ENCODE measurements around the gene GOLPH3.

GOLPH3 gene

DNA sequence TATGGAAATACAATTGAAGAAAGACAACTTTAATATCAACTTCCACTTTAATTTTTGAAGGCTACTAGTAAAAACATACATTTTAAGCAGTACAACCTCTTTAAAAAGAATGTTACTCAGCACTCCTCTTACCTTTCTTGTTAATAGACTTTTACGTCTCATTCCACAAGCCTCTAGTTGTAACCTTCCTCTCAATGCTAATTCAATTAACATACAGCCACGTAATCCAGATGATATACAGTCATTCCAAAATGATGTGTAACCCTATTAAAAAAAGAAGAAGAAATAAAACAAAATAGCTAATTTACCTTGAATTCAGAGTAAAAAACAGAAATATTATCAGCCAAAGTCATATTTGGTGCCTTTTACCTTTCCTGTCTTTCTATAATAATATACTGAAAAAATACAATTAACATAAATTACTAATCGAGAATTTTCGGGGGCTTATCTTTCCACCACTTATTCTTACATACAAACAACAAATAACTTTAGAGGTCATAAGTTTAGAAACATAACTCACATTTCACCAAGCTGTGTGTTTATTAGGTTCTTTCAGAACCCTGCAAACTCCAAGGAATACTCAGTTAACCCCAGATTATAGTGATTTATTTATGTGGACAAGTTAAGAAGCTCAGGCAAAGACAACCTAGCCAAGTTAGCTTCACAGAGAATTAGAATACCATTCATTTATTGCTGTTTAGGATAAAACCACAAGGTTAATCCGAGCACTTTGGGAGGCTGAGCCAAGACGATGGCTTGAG, 30.3 kb downstream of the GOLPH3 start:
- no peaks in the 10 kb centered on the region for H3K9me3 ChIP-seq (ENCODE audit: insufficient read depth, low read depth, low read length)
- no peak overlapping the region for H3K4me2 ChIP-seq (ENCODE audit: low read depth, low read length, poor library complexity, severe bottlenecking)
- H3K27me3 ChIP-seq (ENCODE audit: insufficient read depth, low read length, poor library complexity, severe bottlenecking): no peaks in the 10 kb centered on the region
- H3K36me3 ChIP-seq (ENCODE audit: insufficient read depth, low read length): peaks cover 15% of the 10 kb centered on the region; the same call in 1 of the 2 replicates
- H4K20me1 ChIP-seq (ENCODE audit: insufficient read depth, low read length, poor library complexity, severe bottlenecking): peaks cover 42% of the 10 kb centered on the region
- H3K9ac ChIP-seq (ENCODE audit: low read depth, low read length, poor library complexity, severe bottlenecking): no peak overlapping the region
- no peaks in the 10 kb centered on the region for H3K9me2 ChIP-seq (replicated peaks; ENCODE audit: low read depth, low read length)
- peaks cover 70% of the 10 kb centered on the region for H3K79me2 ChIP-seq (ENCODE audit: insufficient read depth, low read length)
- no peak for TF ChIP-seq EZH2phosphoT487 (IDR thresholded peaks at IDR 0.05; ENCODE audit: borderline replicate concordance)
- no peaks in the 10 kb centered on the region for H3F3A ChIP-seq (ENCODE audit: low read depth)
- no peak overlapping the region for H2AFZ ChIP-seq (ENCODE audit: low read length)
- H3K4me3 ChIP-seq (ENCODE audit: low read length, poor library complexity, severe bottlenecking): no peak overlapping the region
- H3K4me1 ChIP-seq (ENCODE audit: insufficient read depth, low read length, poor library complexity, severe bottlenecking): no peaks in the 10 kb centered on the region

DNA sequence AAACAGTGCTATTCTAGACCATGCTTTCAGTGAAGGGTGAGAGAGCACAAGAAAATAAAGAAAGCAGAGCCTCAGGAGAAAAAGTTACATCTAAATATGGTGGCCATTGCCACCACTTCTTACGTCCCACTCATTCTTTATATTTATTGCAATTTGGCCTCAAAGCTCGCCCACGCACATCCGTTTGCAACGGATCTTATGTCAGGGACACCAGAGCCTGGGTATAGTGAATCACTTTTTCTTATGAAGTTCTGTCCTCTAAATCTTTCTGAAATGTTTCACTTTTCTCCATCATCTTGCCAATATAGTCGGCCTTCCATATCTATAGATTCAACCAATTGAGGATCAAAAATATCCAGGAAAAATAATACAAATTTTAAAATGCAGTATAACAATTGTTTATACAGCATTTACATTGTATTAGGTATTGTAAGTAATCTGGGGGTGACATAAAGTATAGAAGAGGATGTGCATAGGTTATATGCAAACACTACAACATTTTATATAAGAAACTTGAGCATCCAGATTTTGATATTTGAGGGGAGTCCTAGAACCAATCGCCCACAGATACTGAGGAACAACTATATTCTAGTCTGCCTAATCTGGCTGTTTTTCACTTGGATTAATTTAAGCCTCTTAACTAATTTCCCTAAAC, 35.2 kb downstream of the GOLPH3 start:
- Histone ChIP-seq H3K9me2 (replicated peaks; ENCODE audit: low read depth, low read length) (no peaks in the 10 kb centered on the region), H3K79me2 (ENCODE audit: insufficient read depth, low read length) (peaks cover 29% of the 10 kb centered on the region), H3K9ac (ENCODE audit: low read depth, low read length, poor library complexity, severe bottlenecking) (no peak overlapping the region), H2AFZ (ENCODE audit: low read length) (no peak overlapping the region), H4K20me1 (ENCODE audit: insufficient read depth, low read length, poor library complexity, severe bottlenecking) (peaks cover 8% of the 10 kb centered on the region), H3K4me3 (ENCODE audit: low read length, poor library complexity, severe bottlenecking) (no peak overlapping the region), H3K4me2 (ENCODE audit: low read depth, low read length, poor library complexity, severe bottlenecking) (no peak overlapping the region), H3K27me3 (ENCODE audit: insufficient read depth, low read length, poor library complexity, severe bottlenecking) (no peaks in the 10 kb centered on the region), H3K4me1 (ENCODE audit: insufficient read depth, low read length, poor library complexity, severe bottlenecking) (no peaks in the 10 kb centered on the region), H3F3A (ENCODE audit: low read depth) (no peaks in the 10 kb centered on the region), H3K36me3 (ENCODE audit: insufficient read depth, low read length) (peaks cover 26% of the 10 kb centered on the region), H3K9me3 (ENCODE audit: insufficient read depth, low read depth, low read length) (no peaks in the 10 kb centered on the region)
- TF ChIP-seq, protein P1, sequence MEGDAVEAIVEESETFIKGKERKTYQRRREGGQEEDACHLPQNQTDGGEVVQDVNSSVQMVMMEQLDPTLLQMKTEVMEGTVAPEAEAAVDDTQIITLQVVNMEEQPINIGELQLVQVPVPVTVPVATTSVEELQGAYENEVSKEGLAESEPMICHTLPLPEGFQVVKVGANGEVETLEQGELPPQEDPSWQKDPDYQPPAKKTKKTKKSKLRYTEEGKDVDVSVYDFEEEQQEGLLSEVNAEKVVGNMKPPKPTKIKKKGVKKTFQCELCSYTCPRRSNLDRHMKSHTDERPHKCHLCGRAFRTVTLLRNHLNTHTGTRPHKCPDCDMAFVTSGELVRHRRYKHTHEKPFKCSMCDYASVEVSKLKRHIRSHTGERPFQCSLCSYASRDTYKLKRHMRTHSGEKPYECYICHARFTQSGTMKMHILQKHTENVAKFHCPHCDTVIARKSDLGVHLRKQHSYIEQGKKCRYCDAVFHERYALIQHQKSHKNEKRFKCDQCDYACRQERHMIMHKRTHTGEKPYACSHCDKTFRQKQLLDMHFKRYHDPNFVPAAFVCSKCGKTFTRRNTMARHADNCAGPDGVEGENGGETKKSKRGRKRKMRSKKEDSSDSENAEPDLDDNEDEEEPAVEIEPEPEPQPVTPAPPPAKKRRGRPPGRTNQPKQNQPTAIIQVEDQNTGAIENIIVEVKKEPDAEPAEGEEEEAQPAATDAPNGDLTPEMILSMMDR (conservative IDR thresholded peaks at IDR 0.05; ENCODE audit: low read length): no peak
- no peak for TF ChIP-seq EZH2phosphoT487 (IDR thresholded peaks at IDR 0.05; ENCODE audit: borderline replicate concordance)

DNA sequence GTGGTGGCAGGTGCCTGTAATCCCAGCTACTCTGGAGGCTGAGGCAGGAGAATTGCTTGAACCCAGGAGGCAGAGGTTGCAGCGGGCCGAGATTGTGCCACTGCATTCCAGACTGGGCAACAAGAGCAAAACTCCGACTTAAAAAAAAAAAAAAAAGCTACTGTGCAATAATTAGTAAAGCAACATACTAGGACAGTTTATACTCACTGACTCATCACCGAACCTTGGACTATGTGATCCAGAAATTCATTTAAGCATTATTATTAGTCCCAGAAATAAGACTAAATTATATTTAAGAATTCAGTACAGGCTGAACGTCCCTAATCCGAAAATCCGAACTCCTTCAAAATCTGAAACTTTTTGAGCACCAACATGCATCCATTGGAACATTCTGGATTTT, 37.8 kb downstream of the GOLPH3 start:
- Histone ChIP-seq H3K9me2 (replicated peaks; ENCODE audit: low read depth, low read length) (no peaks in the 10 kb centered on the region), H3F3A (ENCODE audit: low read depth) (no peaks in the 10 kb centered on the region), H3K4me3 (ENCODE audit: low read length, poor library complexity, severe bottlenecking) (no peak overlapping the region), H4K20me1 (ENCODE audit: insufficient read depth, low read length, poor library complexity, severe bottlenecking) (peaks cover 7% of the 10 kb centered on the region), H2AFZ (ENCODE audit: low read length) (no peak overlapping the region), H3K4me1 (ENCODE audit: insufficient read depth, low read length, poor library complexity, severe bottlenecking) (no peaks in the 10 kb centered on the region), H3K27me3 (ENCODE audit: insufficient read depth, low read length, poor library complexity, severe bottlenecking) (no peaks in the 10 kb centered on the region), H3K9ac (ENCODE audit: low read depth, low read length, poor library complexity, severe bottlenecking) (no peak overlapping the region), H3K79me2 (ENCODE audit: insufficient read depth, low read length) (peaks cover 24% of the 10 kb centered on the region), H3K9me3 (ENCODE audit: insufficient read depth, low read depth, low read length) (no peaks in the 10 kb centered on the region), H3K4me2 (ENCODE audit: low read depth, low read length, poor library complexity, severe bottlenecking) (no peak overlapping the region), H3K36me3 (ENCODE audit: insufficient read depth, low read length) (peaks cover 37% of the 10 kb centered on the region)
- TF ChIP-seq, protein P1 (conservative IDR thresholded peaks at IDR 0.05; ENCODE audit: low read length): no peak
- TF ChIP-seq EZH2phosphoT487 (IDR thresholded peaks at IDR 0.05; ENCODE audit: borderline replicate concordance): no peak

Measured in Loucy (cell line).